Fibroblast of mammary gland (primary cell): ENCODE data around the gene E2F1.

Experiments
- DNase-seq: peaks from one replicate; pipeline ENCODE4 v3.0.0-alpha.2; 2010; ENCODE audit warnings: low read depth
- H3K4me3 ChIP-seq: 2 replicates; pipeline ENCODE4 v1.5.1; 2011; ENCODE audit warnings: low read depth, mild to moderate bottlenecking, low read length, moderate library complexity; ENCODE audit not compliant: control insufficient read depth
- CTCF ChIP-seq: conservative IDR thresholded peaks from 2 replicates; pipeline ENCODE4 v1.5.1; 2011; ENCODE audit warnings: low read depth, low read length, inconsistent platforms; ENCODE audit not compliant: control insufficient read depth, insufficient read depth

Gene E2F1

GRCh38 chr20:33687370-33687915 is 1.3 kb upstream of the E2F1 start:
- no peak overlapping the region for H3K4me3 ChIP-seq
- peak; percentile 69 for DNase-seq
- TF ChIP-seq CTCF: no peak

- no peak for DNase-seq
- no peak overlapping the region for H3K4me3 ChIP-seq
- no peak for TF ChIP-seq CTCF
Measured at GRCh38 chr20:33686984-33687366, 790 bp upstream of the E2F1 start.

GRCh38 chr20:33685328-33686099 is 671 bp downstream of the E2F1 start:
- peak; percentile 29 for DNase-seq
- H3K4me3 ChIP-seq: peak overlapping the region; percentile 59
- TF ChIP-seq CTCF: no peak

- H3K4me3 ChIP-seq: peak overlapping the region; percentile 59
- TF ChIP-seq CTCF: no peak
- DNase-seq: no peak
Measured at GRCh38 chr20:33684533-33685327, 1.5 kb downstream of the E2F1 start.

- no peak for DNase-seq
- no peak overlapping the region for H3K4me3 ChIP-seq
- no peak for TF ChIP-seq CTCF
Measured at GRCh38 chr20:33681728-33682353, 4.3 kb downstream of the E2F1 start.

GRCh38 chr20:33681288-33681687 is 4.9 kb downstream of the E2F1 start:
- H3K4me3 ChIP-seq: no peak overlapping the region
- TF ChIP-seq CTCF: no peak
- DNase-seq: no peak
